H54 (cell line): ENCODE measurements around the gene C6orf58.
"Not testable (repeated sequence)": the region's sequence is repeated elsewhere in the genome, so short reads cannot be mapped to it uniquely, and the experiment has no call there.

Experiments
- DNase-seq: peaks from one replicate; pipeline ENCODE4 v3.0.0; 2011; ENCODE audit warnings: low spot score, mixed read lengths; ENCODE audit not compliant: insufficient read length
- FAIRE-seq: peaks from 3 replicates; lab custom pipeline; 2011; peaks lifted over from hg19 to GRCh38; lab: Jason Lieb, UNC
- POLR2A ChIP-seq: IDR thresholded peaks from 2 replicates; pipeline ENCODE4 v1.6.1; 2011; ENCODE audit warnings: low read depth, mild to moderate bottlenecking, low read length

The C6orf58 gene

DNA sequence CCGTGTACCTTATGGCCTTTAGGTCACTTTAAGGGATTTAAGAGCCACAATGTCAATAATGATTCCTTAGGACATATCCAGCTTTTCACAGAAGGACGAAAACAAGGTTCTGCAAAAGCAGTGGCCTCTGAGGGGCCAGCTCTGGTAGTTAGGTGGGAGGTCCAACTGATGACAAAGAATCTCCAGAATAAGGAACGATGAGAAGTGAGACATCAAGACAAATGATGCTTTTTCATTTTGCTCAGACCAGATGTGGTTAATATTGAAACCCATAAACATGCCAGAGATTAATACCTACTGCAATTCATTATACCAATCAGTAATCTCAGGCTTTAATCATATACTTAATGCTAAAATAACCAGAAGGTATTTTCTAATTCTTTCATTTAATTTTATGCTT lies 1.9 kb downstream of the C6orf58 start:
- DNase-seq (no peak), FAIRE-seq (no peak)
- no peak for TF ChIP-seq POLR2A

DNA sequence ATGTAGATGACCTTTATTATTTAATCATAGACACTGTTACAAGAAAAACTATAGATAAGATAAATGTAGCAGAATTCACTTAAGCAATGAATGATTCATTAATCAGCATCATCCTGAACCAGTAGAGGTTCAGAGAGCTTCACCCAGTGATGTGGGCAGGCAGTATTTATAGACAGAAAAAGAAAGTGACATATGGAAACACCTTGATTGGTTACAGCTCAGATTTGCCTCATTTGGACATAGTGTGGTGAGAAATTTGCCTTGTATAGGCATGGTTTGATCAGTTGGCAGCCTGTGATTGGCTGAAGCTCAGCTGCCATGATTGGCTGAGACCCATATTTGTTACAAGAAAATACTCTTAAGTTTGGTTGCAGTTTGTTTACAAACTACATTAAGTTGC lies 4.6 kb downstream of the C6orf58 start:
- DNase-seq (no peak), FAIRE-seq (no peak)
- TF ChIP-seq POLR2A: no peak

DNA sequence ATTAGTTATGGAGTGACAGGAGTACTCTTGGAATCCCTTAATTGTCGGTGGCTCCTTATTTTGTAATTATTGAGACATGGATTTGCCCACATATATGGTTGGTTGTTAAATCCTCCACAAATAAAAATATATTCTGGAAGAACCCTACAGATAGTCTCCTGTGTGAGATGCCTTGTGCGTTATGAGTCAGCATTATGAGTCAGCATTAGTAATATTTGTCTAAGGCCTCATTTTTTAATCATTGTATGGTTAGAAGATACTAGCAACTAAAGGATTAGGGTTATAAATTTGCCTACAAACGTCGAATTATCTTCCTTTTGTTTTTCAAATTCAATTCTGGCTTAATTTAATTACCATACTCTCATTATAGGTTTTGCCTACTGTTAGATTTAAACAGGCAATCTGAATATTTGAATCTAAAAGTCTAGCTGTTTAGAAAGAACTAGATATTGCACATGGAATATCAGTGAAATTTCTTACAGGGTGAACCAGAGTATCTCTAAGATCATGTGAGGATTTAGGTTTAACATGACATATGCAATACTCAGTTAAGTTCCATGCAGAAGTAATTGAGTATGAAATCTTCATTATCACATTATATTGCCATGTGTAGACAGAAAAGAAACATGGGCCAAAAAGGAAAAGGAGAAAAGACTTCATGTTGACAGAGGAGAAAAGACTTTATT lies 5.9 kb downstream of the C6orf58 start:
- DNase-seq: no peak
- TF ChIP-seq POLR2A: no peak
- no peak for FAIRE-seq

DNA sequence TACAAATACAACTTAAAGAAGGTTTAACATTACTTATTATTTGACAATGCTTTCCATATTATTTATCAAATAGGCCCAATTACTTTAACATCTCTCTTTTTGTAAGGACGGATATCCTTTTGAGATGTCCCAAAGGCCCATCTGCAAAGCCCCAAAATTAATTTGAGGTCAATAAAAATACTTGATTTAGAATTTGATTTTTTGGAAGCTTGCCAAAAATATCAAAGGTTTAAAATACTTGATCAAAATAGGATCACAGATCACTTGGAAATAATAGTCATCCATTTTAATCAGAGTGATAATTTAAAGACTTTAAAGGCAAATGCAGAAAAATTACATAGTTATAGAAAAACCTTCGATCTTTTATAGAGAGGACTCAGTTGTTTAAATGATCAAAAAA lies 8.1 kb downstream of the C6orf58 start:
- no peak for DNase-seq
- no peak for FAIRE-seq
- no peak for TF ChIP-seq POLR2A

DNA sequence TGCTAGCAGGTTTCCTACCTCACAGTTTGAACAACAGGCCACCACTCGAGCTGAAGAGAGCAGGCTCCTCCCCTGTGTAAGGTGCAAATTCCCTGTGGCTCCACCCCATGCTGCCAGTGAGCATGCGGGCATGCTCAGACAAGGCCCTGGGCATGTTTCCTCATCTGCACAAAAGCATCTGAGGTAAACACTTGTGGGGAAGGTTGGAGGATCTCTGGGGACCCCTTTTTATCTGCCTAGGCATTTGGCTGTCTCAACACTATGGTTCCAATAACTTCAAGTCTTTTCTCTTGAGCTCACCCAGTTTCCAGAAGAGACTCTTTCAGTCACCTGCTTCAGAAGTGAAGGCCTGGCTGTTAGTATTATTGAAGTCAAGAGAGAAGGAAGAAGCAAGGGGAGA lies 9.4 kb downstream of the C6orf58 start:
- FAIRE-seq (no peak), DNase-seq (no peak)
- TF ChIP-seq POLR2A: no peak

DNA sequence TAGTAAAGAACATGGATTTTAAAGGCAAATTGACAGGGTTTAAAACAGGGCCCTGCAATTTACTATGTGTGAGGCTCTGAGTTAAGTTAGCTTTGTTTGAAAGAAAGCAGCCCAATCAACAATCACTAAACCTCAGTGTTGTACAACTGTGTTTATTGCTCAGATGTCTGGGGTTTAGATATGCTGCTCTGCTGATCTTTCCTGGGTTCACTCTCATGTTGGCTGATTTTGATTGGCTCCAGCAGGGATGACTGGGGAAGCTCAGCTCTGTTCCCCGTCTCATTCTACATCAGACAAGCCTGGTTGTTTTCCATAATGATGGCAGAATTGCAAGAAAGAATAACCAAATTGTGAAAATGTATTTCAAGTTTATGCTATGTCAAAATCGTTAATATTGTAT lies 10.9 kb downstream of the C6orf58 start:
- no peak for TF ChIP-seq POLR2A
- no peak for DNase-seq
- FAIRE-seq: no peak

DNA sequence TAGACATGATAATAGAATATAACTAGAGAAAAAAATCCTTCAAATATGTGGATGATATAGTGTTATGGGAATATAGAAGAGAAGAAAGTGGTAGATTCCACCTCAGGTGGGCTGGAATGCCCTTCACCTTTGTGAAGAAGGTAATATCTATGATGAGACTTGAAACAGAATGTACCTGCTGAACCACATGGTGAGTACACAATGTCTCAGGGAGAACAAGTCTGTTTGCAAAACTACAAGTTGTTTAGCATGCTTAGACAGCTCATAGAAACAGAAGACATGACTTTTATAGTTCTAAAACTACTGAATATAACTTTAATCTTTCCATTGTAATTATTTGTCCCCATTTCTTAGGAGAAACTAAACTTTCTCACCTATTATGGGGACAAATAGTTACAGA lies 12.2 kb downstream of the C6orf58 start:
- DNase-seq: no peak
- no peak for FAIRE-seq

DNA sequence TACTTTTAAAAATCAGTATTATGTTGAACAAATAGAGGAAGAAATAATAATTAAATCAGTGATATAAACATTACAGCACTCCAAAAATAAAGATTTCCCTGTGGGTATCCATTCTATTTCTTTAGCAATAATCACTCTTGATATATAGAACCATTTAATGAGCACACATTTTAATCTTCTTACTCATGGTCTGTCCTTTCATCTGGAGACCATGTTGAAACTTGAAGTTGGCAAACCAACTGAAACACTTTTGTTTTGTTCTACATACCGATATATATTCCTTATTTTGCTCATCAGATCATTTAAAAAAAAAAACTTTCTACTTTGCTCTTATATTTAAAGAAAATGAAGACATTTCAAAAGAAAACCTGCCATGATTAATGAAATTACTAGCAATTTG lies 13.4 kb downstream of the C6orf58 start:
- TF ChIP-seq POLR2A: no peak
- DNase-seq: no peak
- no peak for FAIRE-seq

More for the DNA sequence above, 12.2 kb downstream of the C6orf58 start:
- TF ChIP-seq POLR2A: no peak

DNA sequence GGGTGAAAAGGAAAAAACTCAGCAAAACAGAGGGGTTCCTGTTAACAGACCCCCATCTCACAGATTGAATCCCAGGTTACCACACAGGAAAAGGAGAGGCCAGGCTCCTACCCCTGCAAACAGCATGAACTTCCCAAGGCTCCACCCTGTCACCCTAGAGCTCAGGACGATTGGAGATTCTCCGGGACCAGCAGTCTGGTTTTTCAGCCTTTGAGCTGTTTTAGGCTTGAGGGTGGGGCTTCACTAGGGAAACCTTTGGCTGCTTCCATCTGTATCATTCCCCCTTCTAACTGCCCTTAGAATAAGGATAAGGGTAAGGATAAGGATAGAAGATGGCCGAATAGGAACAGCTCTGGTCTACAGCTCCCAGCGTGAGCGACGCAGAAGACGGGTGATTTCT lies 16.0 kb downstream of the C6orf58 start:
- no peak for TF ChIP-seq POLR2A
- DNase-seq: no peak
- FAIRE-seq: no peak

DNA sequence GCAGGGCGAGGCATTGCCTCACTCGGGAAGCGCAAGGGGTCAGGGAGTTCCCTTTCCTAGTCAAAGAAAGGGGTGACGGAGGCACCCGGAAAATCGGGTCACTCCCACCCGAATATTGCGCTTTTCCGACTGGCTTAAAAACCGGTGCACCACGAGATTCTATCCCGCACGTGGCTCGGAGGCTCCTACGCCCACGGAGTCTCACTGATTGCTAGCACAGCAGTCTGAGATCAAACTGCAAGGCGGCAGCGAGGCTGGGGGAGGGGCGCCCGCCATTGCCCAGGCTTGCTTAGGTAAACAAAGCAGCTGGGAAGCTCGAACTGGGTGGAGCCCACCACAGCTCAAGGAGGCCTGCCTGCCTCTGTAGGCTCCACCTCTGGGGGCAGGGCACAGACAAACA lies 16.5 kb downstream of the C6orf58 start:
- DNase-seq, FAIRE-seq: not testable (repeated sequence)

DNA sequence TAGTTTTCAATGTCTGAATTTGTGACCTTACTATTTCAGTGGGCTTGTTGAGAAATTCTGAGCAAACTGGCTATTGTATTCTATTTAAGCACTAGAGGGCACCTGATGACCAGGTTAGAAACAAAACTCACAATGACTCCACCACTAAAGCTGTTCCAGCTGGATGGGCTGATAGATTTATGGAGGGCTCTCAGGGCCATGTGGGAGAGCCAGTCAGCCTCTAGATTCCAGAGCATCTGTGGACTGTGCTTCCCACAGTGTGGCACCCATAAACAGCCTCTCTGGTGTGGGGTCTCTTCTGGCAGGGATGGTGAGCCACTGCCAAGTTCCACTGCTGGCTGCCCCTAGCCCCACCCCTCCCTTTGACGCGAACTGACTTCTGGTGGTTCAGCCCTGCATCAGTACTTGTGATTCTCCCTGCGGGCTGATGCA lies 29.2 kb downstream of the C6orf58 start:
- FAIRE-seq (no peak), DNase-seq (peak; percentile 0)
- no peak for TF ChIP-seq POLR2A

DNA sequence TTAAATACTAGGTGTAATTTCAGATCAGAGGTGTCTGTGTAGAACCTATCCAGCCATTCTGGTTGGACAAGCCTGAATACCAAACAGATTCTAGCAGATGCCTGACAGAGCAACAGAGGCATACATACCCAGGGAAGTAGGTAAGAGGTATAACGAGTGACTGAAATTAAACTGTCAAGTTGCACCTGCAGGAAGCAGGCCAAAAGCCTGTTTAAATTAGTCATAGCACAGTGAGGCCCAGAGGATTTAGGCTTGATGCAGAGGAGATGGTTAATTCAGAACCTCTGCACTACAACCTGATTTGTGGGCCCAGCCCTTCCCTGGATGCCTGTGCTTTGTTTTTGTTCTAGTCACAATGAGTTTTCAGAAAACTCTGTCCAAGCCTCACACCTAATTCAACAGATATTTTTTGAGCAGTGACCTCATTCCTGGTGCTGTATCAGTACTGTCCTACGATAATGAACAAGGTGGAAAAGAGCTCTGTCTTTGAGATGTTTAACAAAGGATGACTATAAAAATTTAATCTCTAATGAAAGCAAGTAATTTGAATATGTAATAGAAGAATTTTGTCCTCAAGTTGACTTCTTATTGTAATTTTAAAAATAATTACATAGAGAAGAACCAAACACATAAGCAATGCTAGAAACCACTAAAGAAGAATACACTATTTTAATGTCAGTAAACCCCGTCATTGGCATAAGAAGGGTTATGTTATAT lies 31.7 kb downstream of the C6orf58 start:
- FAIRE-seq: no peak
- DNase-seq: no peak

DNA sequence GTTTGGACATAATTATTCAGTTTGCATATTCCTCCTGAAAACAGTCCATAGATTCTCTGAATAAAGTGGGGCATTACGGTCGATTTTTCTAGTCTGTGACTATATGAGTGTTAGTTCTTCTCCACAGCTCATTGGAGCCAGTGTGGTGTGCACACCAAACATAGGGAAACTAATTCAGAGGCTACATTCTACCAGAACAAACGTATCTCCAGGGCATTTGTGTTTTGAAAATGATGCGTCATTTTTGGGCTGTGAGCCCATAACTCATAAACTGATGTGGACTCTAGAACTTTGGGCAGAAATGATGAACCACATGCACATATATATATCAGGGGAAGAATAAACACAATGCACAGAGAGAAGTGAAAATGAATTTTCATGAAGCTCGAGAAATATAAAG lies 41.8 kb downstream of the C6orf58 start:
- FAIRE-seq: no peak
- no peak for DNase-seq
- no peak for TF ChIP-seq POLR2A

More for the DNA sequence above, 31.7 kb downstream of the C6orf58 start:
- no peak for TF ChIP-seq POLR2A

DNA sequence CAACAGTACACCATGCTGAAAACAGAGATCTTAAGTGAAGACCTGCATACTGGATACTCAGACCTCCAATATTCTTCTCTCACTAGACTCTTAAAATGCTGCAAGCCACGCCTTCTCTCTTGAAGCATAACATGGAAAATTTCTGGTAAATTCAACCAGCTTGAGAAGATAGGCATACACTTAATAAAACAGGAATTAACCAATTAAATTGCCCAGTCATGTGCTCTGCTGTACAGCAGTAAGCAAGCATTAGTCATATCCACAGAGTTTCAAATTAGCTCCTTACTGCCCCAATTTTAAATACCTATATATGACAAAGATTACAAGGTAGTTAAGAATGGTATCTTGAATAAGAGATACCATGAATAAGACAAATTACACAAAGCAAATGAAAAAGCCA lies 53.8 kb downstream of the C6orf58 start:
- DNase-seq: no peak
- FAIRE-seq: no peak

DNA sequence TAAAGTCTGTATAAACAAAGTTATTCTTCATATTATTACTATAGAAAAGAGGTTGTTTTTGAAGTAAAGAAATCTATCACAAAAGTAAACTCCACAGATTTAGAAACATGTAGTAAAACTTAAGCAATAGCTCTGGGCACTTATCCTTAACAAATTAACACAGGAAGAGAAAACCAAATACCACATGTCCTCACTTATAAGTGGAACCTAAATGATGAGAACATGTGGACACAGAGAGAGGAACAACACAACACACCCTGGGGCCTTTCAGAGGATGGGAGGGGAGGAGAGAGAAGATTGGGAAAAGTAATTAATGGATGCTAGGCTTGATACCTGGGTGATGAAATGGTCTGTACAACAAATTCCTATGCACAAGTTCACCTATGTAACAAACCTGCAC lies 57.2 kb downstream of the C6orf58 start:
- no peak for TF ChIP-seq POLR2A
- FAIRE-seq: no peak
- DNase-seq: no peak

More for the DNA sequence above, 53.8 kb downstream of the C6orf58 start:
- TF ChIP-seq POLR2A: no peak

DNA sequence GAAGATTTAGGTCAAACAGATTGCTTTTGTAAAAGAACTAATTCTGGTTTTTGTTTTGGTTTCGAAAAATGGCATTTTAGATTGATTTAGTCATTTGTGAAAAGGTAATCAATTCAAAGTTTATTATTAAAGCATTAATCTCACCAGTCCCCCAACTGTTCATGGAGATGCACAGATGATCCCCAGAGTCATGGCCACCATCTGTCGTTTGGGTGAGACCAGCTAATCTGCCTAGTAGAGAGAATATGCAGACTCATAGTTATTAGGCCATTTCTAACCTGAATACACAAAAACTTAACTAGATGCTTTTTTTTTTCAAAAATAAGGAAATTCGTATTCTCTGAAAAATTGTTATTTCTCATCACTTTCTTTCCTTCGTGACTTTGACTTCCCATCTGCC lies 58.1 kb downstream of the C6orf58 start:
- no peak for TF ChIP-seq POLR2A
- DNase-seq: no peak
- no peak for FAIRE-seq
